Activated naive CD4-positive, alpha-beta T cell treated with anti-CD3 and anti-CD28 coated beads for 36 hours (primary cell): ENCODE data around the gene UGT1A7. TPM values are rescaled to one million over a fixed set of nuclear protein-coding genes. Genes with fewer than 3 reads are reported as not detected.
"Not testable (repeated sequence)": the region's sequence is repeated elsewhere in the genome, so short reads cannot be mapped to it uniquely, and the experiment has no call there.

ENCODE experiments used
- CTCF ChIA-PET: fragments of 350-600 bp; sonication (Branson Sonifier 250); formaldehyde crosslinking; loops from one replicate; lab custom pipeline; 2021; ENCODE audit warnings: antibody characterized with exemption; lab: Charles Lee
- DNase-seq: peaks from one replicate; pipeline ENCODE4 v3.0.0-alpha.2; 2020
- H3K27ac Mint-ChIP-seq: one replicate; pipeline ENCODE4 v1.8.0; 2021; ENCODE audit warnings: mild to moderate bottlenecking, mixed read lengths
- H3K27me3 Mint-ChIP-seq: one replicate; pipeline ENCODE4 v1.8.0; 2021; ENCODE audit warnings: low read depth, mixed read lengths
- H3K36me3 Mint-ChIP-seq: one replicate; pipeline ENCODE4 v1.8.0; 2021; ENCODE audit warnings: low read depth, mixed read lengths
- H3K4me1 Mint-ChIP-seq: one replicate; pipeline ENCODE4 v1.8.0; 2021; ENCODE audit warnings: low read depth, mixed read lengths
- H3K4me3 Mint-ChIP-seq: one replicate; pipeline ENCODE4 v1.8.0; 2021; ENCODE audit warnings: mild to moderate bottlenecking, moderate library complexity, mixed read lengths
- H3K9me3 Mint-ChIP-seq: one replicate; pipeline ENCODE4 v1.8.0; 2021; ENCODE audit warnings: mixed read lengths
- intact Hi-C: fragments of 100-400 bp; cut with micrococcal nuclease; formaldehyde crosslinking; loops from one replicate; pipeline ENCODE4 v1.15.1; 2023
- total RNA-seq, 2 experiments: library from RNA; stranded (reverse); gene quantifications; one replicate each; pipeline ENCODE4 v1.2.3, GENCODE V29; 2021

UGT1A7 gene
- total RNA-seq, 2 experiments from 2014 or later, result not detected

DNA sequence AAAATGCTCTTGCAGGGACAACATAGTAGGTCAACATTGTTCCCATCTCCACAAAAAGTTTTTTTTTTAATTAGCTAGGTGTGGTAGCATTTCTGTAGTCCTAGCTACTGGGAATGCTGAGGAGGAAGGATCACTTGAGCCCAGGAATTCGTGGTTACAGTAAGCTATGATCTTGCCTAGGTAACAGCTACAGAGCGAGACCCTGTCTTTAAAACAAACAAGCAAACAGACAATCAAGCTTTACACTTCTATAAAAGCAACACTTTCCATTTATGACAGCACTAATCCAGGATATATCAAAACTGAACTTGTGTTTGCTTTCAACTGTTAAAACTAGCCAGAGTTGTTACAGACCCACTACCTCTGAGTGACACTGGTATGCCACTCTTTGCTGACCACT is 59.2 kb downstream of the UGT1A7 start:
- CTCF ChIA-PET, result interaction anchor here (0.7 kb wide), 1 partner anchor 783 kb away, joined by 3 read pairs; no protein-coding TSS in a partner anchor
- intact Hi-C loops, result no loop called here
- no peaks in the 10 kb centered on the region for H3K4me1 Mint-ChIP-seq
- H3K27me3 Mint-ChIP-seq, result peaks cover 8% of the 10 kb centered on the region
- H3K27ac Mint-ChIP-seq, result no peak overlapping the region
- H3K36me3 Mint-ChIP-seq, result no peaks in the 10 kb centered on the region
- H3K4me3 Mint-ChIP-seq, result no peak overlapping the region
- no peak for DNase-seq
- no peaks in the 10 kb centered on the region for H3K9me3 Mint-ChIP-seq

- CTCF ChIA-PET, result no interaction called here
- no peak overlapping the region for H3K4me3 Mint-ChIP-seq
- no peak overlapping the region for H3K27ac Mint-ChIP-seq
- DNase-seq, result no peak
- H3K9me3 Mint-ChIP-seq, result no peaks in the 10 kb centered on the region
- intact Hi-C loops, result no loop called here
- H3K27me3 Mint-ChIP-seq, result peaks cover 7% of the 10 kb centered on the region
- no peaks in the 10 kb centered on the region for H3K4me1 Mint-ChIP-seq
- H3K36me3 Mint-ChIP-seq, result no peaks in the 10 kb centered on the region
Measured at GRCh38 chr2:233743464-233744259, 62.0 kb downstream of the UGT1A7 start.

GRCh38 chr2:233745073-233745755 is 63.5 kb downstream of the UGT1A7 start:
- intact Hi-C loops, result no loop called here
- H3K36me3 Mint-ChIP-seq, result no peaks in the 10 kb centered on the region
- H3K27me3 Mint-ChIP-seq, result peaks cover 7% of the 10 kb centered on the region
- no peak overlapping the region for H3K27ac Mint-ChIP-seq
- CTCF ChIA-PET, result no interaction called here
- no peak for DNase-seq
- H3K9me3 Mint-ChIP-seq, result peaks cover 1% of the 10 kb centered on the region
- no peak overlapping the region for H3K4me3 Mint-ChIP-seq
- H3K4me1 Mint-ChIP-seq, result no peaks in the 10 kb centered on the region

- H3K27me3 Mint-ChIP-seq, H3K4me3 Mint-ChIP-seq, H3K9me3 Mint-ChIP-seq, intact Hi-C loops, H3K4me1 Mint-ChIP-seq, DNase-seq, H3K27ac Mint-ChIP-seq, H3K36me3 Mint-ChIP-seq, CTCF ChIA-PET: not testable (repeated sequence)
Measured at GRCh38 chr2:233745838-233746237, 64.1 kb downstream of the UGT1A7 start.

- intact Hi-C loops, result no loop called here
- peaks cover 5% of the 10 kb centered on the region for H3K27me3 Mint-ChIP-seq
- CTCF ChIA-PET, result no interaction called here
- no peak overlapping the region for H3K4me3 Mint-ChIP-seq
- H3K4me1 Mint-ChIP-seq, result no peaks in the 10 kb centered on the region
- peaks cover 4% of the 10 kb centered on the region for H3K9me3 Mint-ChIP-seq
- no peak for DNase-seq
- no peak overlapping the region for H3K27ac Mint-ChIP-seq
- H3K36me3 Mint-ChIP-seq, result no peaks in the 10 kb centered on the region
Measured at GRCh38 chr2:233746475-233747282, 65.0 kb downstream of the UGT1A7 start.

DNA sequence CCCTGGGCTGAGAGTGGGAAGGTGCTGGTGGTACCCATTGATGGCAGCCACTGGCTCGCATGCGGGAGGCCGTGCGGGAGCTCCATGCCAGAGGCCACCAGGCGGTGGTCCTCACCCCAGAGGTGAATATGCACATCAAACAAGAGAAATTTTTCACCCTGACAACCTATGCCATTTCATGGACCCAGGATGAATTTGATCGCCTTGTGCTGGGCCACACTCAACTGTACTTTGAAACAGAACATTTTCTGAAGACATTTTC is 65.5 kb downstream of the UGT1A7 start:
- DNase-seq, result no peak
- CTCF ChIA-PET, result no interaction called here
- H3K36me3 Mint-ChIP-seq, result no peaks in the 10 kb centered on the region
- peaks cover 5% of the 10 kb centered on the region for H3K27me3 Mint-ChIP-seq
- no peak overlapping the region for H3K4me3 Mint-ChIP-seq
- H3K27ac Mint-ChIP-seq, result no peak overlapping the region
- intact Hi-C loops, result no loop called here
- no peaks in the 10 kb centered on the region for H3K4me1 Mint-ChIP-seq
- peaks cover 4% of the 10 kb centered on the region for H3K9me3 Mint-ChIP-seq

DNA sequence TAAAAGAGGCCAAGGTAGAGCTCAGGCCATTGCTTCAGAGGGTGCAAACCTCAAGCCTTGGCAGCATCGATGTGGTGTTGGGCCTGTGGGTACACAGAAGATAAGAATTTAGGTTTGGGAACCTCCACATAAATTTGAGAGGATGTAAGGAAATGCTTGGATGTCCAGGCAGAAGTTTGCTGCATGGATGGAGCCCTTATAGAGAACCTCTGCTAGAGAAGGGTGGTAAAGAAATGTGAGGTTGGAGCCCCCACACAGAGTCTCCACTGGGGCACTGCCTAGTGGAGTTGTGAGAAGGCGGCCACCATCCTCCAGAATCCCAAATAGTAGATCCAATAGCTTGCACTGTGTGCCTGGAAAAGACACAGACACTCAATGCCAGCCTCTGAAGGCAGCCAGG is 69.0 kb downstream of the UGT1A7 start:
- H3K27ac Mint-ChIP-seq, DNase-seq, H3K36me3 Mint-ChIP-seq, H3K9me3 Mint-ChIP-seq, H3K4me3 Mint-ChIP-seq, H3K4me1 Mint-ChIP-seq, intact Hi-C loops, CTCF ChIA-PET: not testable (repeated sequence)
- peaks cover 12% of the 10 kb centered on the region for H3K27me3 Mint-ChIP-seq

DNA sequence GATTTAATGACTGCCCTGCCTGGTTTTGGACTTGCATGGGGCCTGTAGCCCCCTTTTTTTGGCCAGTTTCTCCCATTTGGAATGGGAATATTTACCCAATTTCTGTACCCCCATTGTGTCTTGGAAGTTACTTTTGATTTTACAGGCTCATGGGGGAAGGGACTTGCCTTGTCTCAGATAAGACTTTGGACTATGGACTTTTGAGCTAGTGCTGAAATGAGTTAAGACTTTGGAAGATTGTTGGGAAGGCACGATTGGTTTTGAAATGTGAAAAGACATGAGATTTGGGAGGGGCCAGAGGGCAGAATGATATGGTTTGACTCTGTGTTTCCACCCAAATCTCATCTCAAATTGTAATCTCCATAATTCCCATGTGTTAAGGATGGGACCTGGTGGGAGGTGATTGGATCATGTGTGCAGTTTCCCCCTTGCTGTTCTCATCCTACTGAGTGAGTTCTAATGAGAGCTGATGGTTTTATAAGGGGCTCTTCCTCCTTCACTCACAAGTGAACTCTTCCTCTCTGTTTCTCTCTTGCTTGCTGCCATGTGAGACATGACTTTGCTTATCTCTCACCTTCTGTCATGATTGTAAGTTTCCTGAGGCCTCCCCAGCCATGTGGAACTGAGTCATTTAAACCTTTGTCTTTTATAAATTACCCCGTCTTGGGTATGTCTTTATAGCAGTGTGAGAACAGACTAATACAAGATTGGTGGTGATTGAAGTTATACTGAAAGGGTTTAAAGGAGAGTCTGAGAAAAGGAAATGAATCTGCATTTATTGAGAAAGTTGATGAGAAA is 69.7 kb downstream of the UGT1A7 start:
- H3K36me3 Mint-ChIP-seq, CTCF ChIA-PET, H3K9me3 Mint-ChIP-seq, H3K27ac Mint-ChIP-seq, H3K4me3 Mint-ChIP-seq, intact Hi-C loops, DNase-seq, H3K4me1 Mint-ChIP-seq: not testable (repeated sequence)
- H3K27me3 Mint-ChIP-seq, result peaks cover 12% of the 10 kb centered on the region

- intact Hi-C loops, result no loop called here
- Mint-ChIP-seq H3K4me3 (no peak overlapping the region), H3K27ac (no peak overlapping the region), H3K9me3 (peaks cover 4% of the 10 kb centered on the region), H3K4me1 (no peaks in the 10 kb centered on the region), H3K36me3 (no peaks in the 10 kb centered on the region), H3K27me3 (peaks cover 7% of the 10 kb centered on the region)
- CTCF ChIA-PET, result no interaction called here
- no peak for DNase-seq
Measured at GRCh38 chr2:233754872-233755611, 73.3 kb downstream of the UGT1A7 start.

- H3K9me3 Mint-ChIP-seq, result peaks cover 1% of the 10 kb centered on the region
- no peaks in the 10 kb centered on the region for H3K36me3 Mint-ChIP-seq
- no peak overlapping the region for H3K4me3 Mint-ChIP-seq
- H3K4me1 Mint-ChIP-seq, result no peaks in the 10 kb centered on the region
- CTCF ChIA-PET, result no interaction called here
- peaks cover 7% of the 10 kb centered on the region for H3K27me3 Mint-ChIP-seq
- no peak for DNase-seq
- intact Hi-C loops, result no loop called here
- no peak overlapping the region for H3K27ac Mint-ChIP-seq
Measured at GRCh38 chr2:233756429-233757081, 74.9 kb downstream of the UGT1A7 start.

- H3K36me3 Mint-ChIP-seq, result no peaks in the 10 kb centered on the region
- DNase-seq, result no peak
- H3K4me1 Mint-ChIP-seq, result no peaks in the 10 kb centered on the region
- intact Hi-C loops, result no loop called here
- H3K27me3 Mint-ChIP-seq, result peaks cover 5% of the 10 kb centered on the region
- H3K9me3 Mint-ChIP-seq, result no peaks in the 10 kb centered on the region
- no peak overlapping the region for H3K4me3 Mint-ChIP-seq
- H3K27ac Mint-ChIP-seq, result no peak overlapping the region
- CTCF ChIA-PET, result no interaction called here
Measured at GRCh38 chr2:233758141-233758540, 76.4 kb downstream of the UGT1A7 start.
